GM23248 (cell line): Measurements from ENCODE around the gene EZH2. TPM values are rescaled to one million over a fixed set of nuclear protein-coding genes. Genes with fewer than 3 reads are reported as not detected.

Source experiments
- DNase-seq: peaks from one replicate; pipeline ENCODE4 v3.0.0-alpha.2; 2015
- H2AFZ ChIP-seq: fragments of 200-600 bp; sonication (generic); 2 replicates; pipeline ENCODE4 v1.6.1; 2016; ENCODE audit warnings: antibody characterized with exemption
- H3F3A ChIP-seq: fragments of 200-600 bp; sonication (generic); 2 replicates; pipeline ENCODE4 v1.6.1; 2016; ENCODE audit warnings: mild to moderate bottlenecking, antibody characterized with exemption, mixed run types; ENCODE audit not compliant: insufficient read depth
- H3K27ac ChIP-seq: fragments of 200-600 bp; sonication (generic); 2 replicates; pipeline ENCODE4 v1.5.1; 2016; ENCODE audit warnings: mild to moderate bottlenecking
- H3K27me3 ChIP-seq: fragments of 200-600 bp; sonication (generic); replicated peaks from 2 replicates; pipeline ENCODE4 v1.6.1; 2016; ENCODE audit warnings: mild to moderate bottlenecking; ENCODE audit not compliant: insufficient read depth
- H3K36me3 ChIP-seq: fragments of 200-600 bp; sonication (generic); 2 replicates; pipeline ENCODE4 v1.6.1; 2016; ENCODE audit warnings: low read depth, mild to moderate bottlenecking
- H3K4me1 ChIP-seq: fragments of 200-600 bp; sonication (generic); 2 replicates; pipeline ENCODE4 v1.6.1; 2016; ENCODE audit warnings: mild to moderate bottlenecking; ENCODE audit not compliant: insufficient read depth
- H3K4me2 ChIP-seq: fragments of 200-600 bp; sonication (generic); one replicate; pipeline ENCODE4 v1.6.1; 2016; ENCODE audit warnings: mild to moderate bottlenecking; ENCODE audit not compliant: unreplicated experiment
- H3K4me3 ChIP-seq: fragments of 200-600 bp; sonication (generic); 2 replicates; pipeline ENCODE4 v1.5.1; 2016; ENCODE audit warnings: mild to moderate bottlenecking
- H3K79me2 ChIP-seq: fragments of 200-600 bp; sonication (generic); 2 replicates; pipeline ENCODE4 v1.6.1; 2016; ENCODE audit warnings: mild to moderate bottlenecking; ENCODE audit not compliant: insufficient read depth
- H3K9ac ChIP-seq: fragments of 200-600 bp; sonication (generic); 2 replicates; pipeline ENCODE4 v1.6.1; 2016; ENCODE audit warnings: mild to moderate bottlenecking
- H3K9me2 ChIP-seq: fragments of 200-600 bp; sonication (generic); 2 replicates; pipeline ENCODE4 v1.6.1; 2016; ENCODE audit warnings: mixed run types, mild to moderate bottlenecking, moderate library complexity; ENCODE audit not compliant: insufficient read depth
- H3K9me3 ChIP-seq: fragments of 200-600 bp; sonication (generic); one replicate; pipeline ENCODE4 v1.6.1; 2017; ENCODE audit warnings: low read depth
- H4K20me1 ChIP-seq: fragments of 200-600 bp; sonication (generic); 2 replicates; pipeline ENCODE4 v1.6.0; 2016; ENCODE audit not compliant: insufficient read depth
- EZH2 ChIP-seq: fragments of 200-600 bp; sonication (generic); IDR thresholded peaks from 2 replicates; pipeline ENCODE4 v1.6.1; 2018; ENCODE audit warnings: antibody characterized with exemption, mild to moderate bottlenecking; ENCODE audit not compliant: insufficient read depth, poor library complexity, severe bottlenecking
- EZH2phosphoT487 ChIP-seq: fragments of 200-600 bp; sonication (generic); IDR thresholded peaks from 2 replicates; pipeline ENCODE4 v1.6.1; 2018; ENCODE audit warnings: antibody characterized with exemption, moderate library complexity, mild to moderate bottlenecking, low read depth; ENCODE audit not compliant: insufficient read depth
- WGBS, 2 experiments: methylation state at CpG; one replicate each; pipeline ENCODE4 v1.1.6; 2015 to 2017; ENCODE audit warnings: low lambda C conversion rate in 2 of 2, low coverage in 1 of 2; ENCODE audit errors: missing lambda C conversion rate in 2 of 2; 5-methylcytosine and 5-hydroxymethylcytosine counted together
- in situ Hi-C: fragments of 300-500 bp; cut with MboI; formaldehyde crosslinking; loops from 2 replicates; pipeline ENCODE4 v1.15.0; 2020
- polyA plus RNA-seq: library from polyadenylated mRNA; unstranded; fragments of >200 nt; fragmentation: Nextera tagmentation; extraction: Ambion mirVana; gene quantifications from 2 replicates; pipeline ENCODE4 v1.2.1, GENCODE V29; 2016
- total RNA-seq: library from RNA; depleted of rRNA; stranded (reverse); fragments of >200 nt; shearing (Covaris generic); gene quantifications from 2 replicates; pipeline ENCODE4 v1.2.3, GENCODE V29; 2014

Gene EZH2
- total and polyA plus RNA-seq, 2 experiments from 2014 or later: 7.6 to 9.6 TPM

- no peak for TF ChIP-seq EZH2
- no peak for TF ChIP-seq EZH2phosphoT487
- H3K79me2 ChIP-seq: no peaks in the 10 kb centered on the region
- WGBS, 2 experiments: 89 to 94% methylated on average over 14 of the region's 14 CpGs
- peaks cover 59% of the 10 kb centered on the region for H3K36me3 ChIP-seq
- H2AFZ ChIP-seq: no peak overlapping the region
- H3K27me3 ChIP-seq: no peaks in the 10 kb centered on the region
- H3K4me1 ChIP-seq: no peaks in the 10 kb centered on the region
- no peak overlapping the region for H3K4me3 ChIP-seq
- no peak overlapping the region for H3K27ac ChIP-seq
- H3K9me3 ChIP-seq: no peaks in the 10 kb centered on the region
- H3K9ac ChIP-seq: no peak overlapping the region
- H3K4me2 ChIP-seq: no peak overlapping the region
- in situ Hi-C loops: no loop called here
- H3K9me2 ChIP-seq: no peaks in the 10 kb centered on the region
- H4K20me1 ChIP-seq: no peaks in the 10 kb centered on the region
- no peaks in the 10 kb centered on the region for H3F3A ChIP-seq
- DNase-seq: no peak
Observed at GRCh38 chr7:148787571-148788295, 96.4 kb downstream of the EZH2 start.

- Histone ChIP-seq H3K4me3 (no peak overlapping the region), H3K4me2 (no peak overlapping the region), H3K9me3 (no peaks in the 10 kb centered on the region), H3K4me1 (no peaks in the 10 kb centered on the region), H3K9ac (no peak overlapping the region), H4K20me1 (no peaks in the 10 kb centered on the region), H3K36me3 (peaks cover 28% of the 10 kb centered on the region), H3F3A (no peaks in the 10 kb centered on the region), H3K9me2 (no peaks in the 10 kb centered on the region), H3K27me3 (no peaks in the 10 kb centered on the region), H3K79me2 (peaks cover 13% of the 10 kb centered on the region; the same call in 1 of the 2 replicates), H3K27ac (no peak overlapping the region), H2AFZ (no peak overlapping the region)
- in situ Hi-C loops: no loop called here
- no peak for TF ChIP-seq EZH2
- no peak for DNase-seq
- 92 to 94% methylated on average over 15 of the region's 15 CpGs for WGBS, 2 experiments
Observed at GRCh38 chr7:148783801-148784527, 100.1 kb downstream of the EZH2 start.

- no peaks in the 10 kb centered on the region for H3K9me2 ChIP-seq
- in situ Hi-C loops: no loop called here
- 64 to 69% methylated on average over 38 to 44 of the region's 44 CpGs for WGBS, 2 experiments
- H3K27ac ChIP-seq: no peak overlapping the region
- peak overlapping the region; percentile 39; the same call in 1 of the 2 replicates for H3K4me3 ChIP-seq
- DNase-seq: peak; percentile 26
- no peaks in the 10 kb centered on the region for H3K4me1 ChIP-seq
- no peak overlapping the region for H2AFZ ChIP-seq
- H3K79me2 ChIP-seq: peaks cover 13% of the 10 kb centered on the region; the same call in 1 of the 2 replicates
- no peaks in the 10 kb centered on the region for H3F3A ChIP-seq
- H3K4me2 ChIP-seq: no peak overlapping the region
- H3K36me3 ChIP-seq: peaks cover 17% of the 10 kb centered on the region
- no peaks in the 10 kb centered on the region for H3K9me3 ChIP-seq
- no peak overlapping the region for H3K9ac ChIP-seq
- no peaks in the 10 kb centered on the region for H3K27me3 ChIP-seq
- no peaks in the 10 kb centered on the region for H4K20me1 ChIP-seq
- TF ChIP-seq EZH2 (no peak), EZH2phosphoT487 (no peak)
Observed at GRCh38 chr7:148782757-148783456, 101.2 kb downstream of the EZH2 start.

- Histone ChIP-seq H3K9me3 (no peaks in the 10 kb centered on the region), H3F3A (peaks cover 42% of the 10 kb centered on the region), H3K9ac (no peak overlapping the region), H3K9me2 (no peaks in the 10 kb centered on the region), H2AFZ (no peak overlapping the region), H3K27me3 (no peaks in the 10 kb centered on the region), H4K20me1 (no peaks in the 10 kb centered on the region), H3K4me3 (no peak overlapping the region), H3K4me1 (peaks cover 17% of the 10 kb centered on the region), H3K79me2 (peaks cover 32% of the 10 kb centered on the region), H3K27ac (no peak overlapping the region), H3K4me2 (no peak overlapping the region), H3K36me3 (peaks cover 18% of the 10 kb centered on the region)
- WGBS, 2 experiments: 94 to 95% methylated on average over 1 of the region's 1 CpG
- DNase-seq: no peak
- no peak for TF ChIP-seq EZH2phosphoT487
- no peak for TF ChIP-seq EZH2
- in situ Hi-C loops: no loop called here
Observed at GRCh38 chr7:148774471-148774870, 109.6 kb downstream of the EZH2 start.
